Measurements from ENCODE around the gene ZNF653. TPM values are rescaled to one million over a fixed set of nuclear protein-coding genes. Genes with fewer than 3 reads are reported as not detected.

Gene ZNF653
- total and polyA plus RNA-seq, 2 of the 8 experiments (the other 6 are each of a cell fraction or from before 2014, with no cell fraction given): 7.0 to 7.9 TPM

- TF ChIP-seq CHD7 (IDR thresholded peaks at IDR 0.05; ENCODE audit: insufficient replicate concordance, low read length) (no peak), JUN (IDR thresholded peaks at IDR 0.05; ENCODE audit: low read depth, low read length) (no peak), SIN3A (conservative IDR thresholded peaks at IDR 0.05 in 1 of 2, IDR thresholded peaks at IDR 0.05 in 1 of 2; ENCODE audit: low read depth in 1 of 2, low read length in 2 of 2) (no peak), ZNF274 (IDR thresholded peaks at IDR 0.05; ENCODE audit: borderline replicate concordance, extremely low read depth, low read length) (no peak), MAX (IDR thresholded peaks at IDR 0.05) (no peak), POLR2AphosphoS5 (IDR thresholded peaks at IDR 0.05; ENCODE audit: low read depth, low read length) (no peak), HDAC6 (IDR thresholded peaks at IDR 0.05; ENCODE audit: low read depth, low read length) (no peak), ATF2 (IDR thresholded peaks at IDR 0.05; ENCODE audit: low read length) (no peak)
- TF ChIP-seq, protein P1, sequence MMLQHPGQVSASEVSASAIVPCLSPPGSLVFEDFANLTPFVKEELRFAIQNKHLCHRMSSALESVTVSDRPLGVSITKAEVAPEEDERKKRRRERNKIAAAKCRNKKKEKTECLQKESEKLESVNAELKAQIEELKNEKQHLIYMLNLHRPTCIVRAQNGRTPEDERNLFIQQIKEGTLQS (IDR thresholded peaks at IDR 0.05; ENCODE audit: insufficient read depth, low read depth, low read length): no peak
These were observed 8.3 kb upstream of the ZNF653 start (continued) for GRCh38 chr19:11513946-11514345.
